ENCODE data around the gene RET.

- TF ChIP-seq ZNF274 (IDR thresholded peaks at IDR 0.05; ENCODE audit: low read depth, low read length) (no peak), YY1 (IDR thresholded peaks at IDR 0.05; ENCODE audit: insufficient read depth, insufficient read length) (no peak)
Measured at GRCh38 chr10:43065234-43065633, 11.6 kb upstream of the RET start.
